Non-pigmented ciliary epithelial cell (primary cell): ENCODE measurements around the gene NPRL2.

ENCODE experiments used
- DNase-seq: peaks from one replicate; pipeline ENCODE4 v3.0.0-alpha.2; 2010; ENCODE audit warnings: low read depth

Gene NPRL2

GRCh38 chr3:50373146-50374051, 22.8 kb upstream of the NPRL2 start:
- DNase-seq, result no peak

DNA sequence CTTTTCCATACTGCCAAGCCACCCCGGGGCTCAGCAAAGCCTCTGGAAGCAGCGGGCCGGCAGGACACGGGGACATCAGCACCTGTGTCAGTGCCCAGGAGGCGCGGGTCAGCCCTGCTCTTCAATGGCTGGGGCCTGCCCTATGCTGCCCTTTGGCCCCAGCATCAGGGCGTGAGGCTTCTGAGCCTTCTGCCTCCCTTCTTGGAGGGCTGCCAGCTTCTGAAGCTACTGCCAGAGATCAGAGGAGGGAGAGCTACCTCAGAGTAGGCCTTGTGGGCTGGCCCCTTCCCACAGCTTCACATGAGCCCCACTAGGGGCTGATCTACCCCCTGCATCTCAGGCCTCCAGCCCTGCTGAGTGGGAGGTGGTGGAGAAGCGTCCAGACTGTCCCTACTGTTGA, 21.8 kb upstream of the NPRL2 start:
- no peak for DNase-seq

- DNase-seq, result no peak
Observed at GRCh38 chr3:50371133-50371685, 20.6 kb upstream of the NPRL2 start.

DNA sequence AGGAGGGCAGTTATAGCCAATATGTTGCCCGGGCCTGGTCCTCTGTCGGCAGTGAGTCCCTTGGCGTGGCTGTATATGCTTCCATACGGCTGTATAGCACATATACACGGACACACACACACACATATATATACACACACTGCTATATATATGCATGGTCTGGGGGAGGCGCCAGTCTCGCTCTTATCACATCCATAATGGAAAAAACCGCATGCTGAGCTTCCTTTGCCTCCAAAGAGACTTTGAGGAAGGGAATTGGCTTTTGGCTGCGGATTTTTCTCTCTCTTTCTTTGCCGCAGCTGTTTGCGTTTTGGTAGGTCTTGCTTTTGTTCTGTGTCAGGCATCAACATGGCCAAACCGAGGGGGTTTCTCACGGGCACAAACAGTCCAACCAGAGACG, 20.0 kb upstream of the NPRL2 start:
- DNase-seq, result no peak

- no peak for DNase-seq
Observed at GRCh38 chr3:50369012-50369670, 18.6 kb upstream of the NPRL2 start.

DNA sequence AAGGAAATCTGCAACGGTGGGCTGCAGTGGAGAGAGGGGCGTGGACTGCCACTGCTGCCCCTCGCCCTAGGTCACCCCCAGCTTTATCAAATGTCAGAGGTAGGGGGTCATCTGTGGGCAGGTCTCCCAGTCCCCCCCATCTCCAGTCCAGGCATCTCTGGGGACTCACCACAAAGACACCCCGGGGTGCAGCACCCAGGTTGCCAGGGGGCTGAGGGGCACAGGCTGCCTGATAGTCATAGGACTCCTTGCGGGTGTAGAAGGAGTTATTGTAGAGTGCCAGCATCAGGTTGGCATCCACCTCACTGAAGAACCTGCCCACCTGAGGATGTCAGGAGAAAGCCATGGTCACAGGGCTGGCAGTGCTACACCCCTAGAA, 15.3 kb upstream of the NPRL2 start:
- DNase-seq, result no peak

DNA sequence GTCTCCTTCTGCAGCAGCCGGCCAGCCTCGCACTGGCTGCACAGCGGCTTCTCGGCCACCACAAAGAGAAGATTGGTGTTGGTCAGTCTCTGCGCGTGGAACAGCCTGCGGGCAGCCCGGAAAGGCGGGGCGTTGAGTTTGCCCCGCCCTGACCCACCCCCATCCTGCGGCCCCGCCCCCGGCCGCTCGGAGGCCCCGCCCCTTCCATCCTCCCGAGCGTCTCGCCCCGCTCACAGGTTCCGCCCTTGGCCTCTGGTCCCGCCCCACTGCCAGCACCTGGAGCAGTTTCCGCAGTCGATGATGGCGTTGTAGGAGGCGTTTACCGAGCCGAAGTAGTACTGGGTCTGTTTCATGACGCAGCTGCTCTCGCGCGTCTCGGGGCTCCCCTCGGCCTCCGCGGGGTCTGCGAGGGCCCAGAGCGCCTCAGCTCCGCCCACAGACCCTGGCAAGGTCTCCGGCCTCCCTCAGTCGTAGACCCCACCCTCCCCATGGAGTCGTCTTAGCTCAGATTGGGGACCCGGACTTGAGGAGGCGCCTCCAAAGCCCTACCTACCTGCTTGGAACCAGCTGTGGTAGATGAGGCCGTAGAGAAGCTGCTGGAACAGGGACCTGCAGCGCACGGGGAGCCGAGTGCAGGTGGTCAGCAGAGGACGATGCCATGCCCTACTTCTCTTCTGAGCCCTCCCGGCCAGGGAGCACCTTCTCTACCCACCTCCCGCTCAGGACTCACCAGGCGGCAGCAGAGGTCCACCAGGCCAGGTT, 14.7 kb upstream of the NPRL2 start:
- no peak for DNase-seq

- no peak for DNase-seq
Observed at GRCh38 chr3:50364573-50365079, 14.1 kb upstream of the NPRL2 start.

DNA sequence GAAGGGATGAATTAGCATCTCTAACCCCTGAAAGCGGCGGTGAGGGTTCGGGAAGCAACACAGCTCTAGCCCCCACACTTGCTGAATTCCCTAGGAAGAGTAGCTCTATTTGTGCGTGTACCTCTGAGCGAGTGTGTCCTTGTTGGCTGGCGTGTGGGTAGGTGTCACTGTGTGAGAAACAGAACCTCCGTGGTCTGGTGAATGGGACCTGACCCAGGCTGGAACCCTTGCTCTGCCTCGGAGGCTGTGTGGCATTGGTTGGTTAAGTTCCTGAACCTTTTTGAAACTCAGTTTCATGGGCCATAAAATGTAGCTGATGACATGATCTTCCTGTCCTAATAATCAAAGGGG, 9.2 kb upstream of the NPRL2 start:
- DNase-seq, result no peak

GRCh38 chr3:50358911-50359759, 8.6 kb upstream of the NPRL2 start, which contains the start of gene TMEM115:
TMEM115 (minus strand) TSS chr3:50359521; CDS start chr3:50359063, 458 bp downstream.
- peak; percentile 97 for DNase-seq

GRCh38 chr3:50358355-50358910, 7.9 kb upstream of the NPRL2 start:
- no peak for DNase-seq

- DNase-seq, result no peak
Observed at GRCh38 chr3:50357481-50357880, 6.9 kb upstream of the NPRL2 start.

- DNase-seq, result no peak
Observed at GRCh38 chr3:50356553-50356952, 6.0 kb upstream of the NPRL2 start.

DNA sequence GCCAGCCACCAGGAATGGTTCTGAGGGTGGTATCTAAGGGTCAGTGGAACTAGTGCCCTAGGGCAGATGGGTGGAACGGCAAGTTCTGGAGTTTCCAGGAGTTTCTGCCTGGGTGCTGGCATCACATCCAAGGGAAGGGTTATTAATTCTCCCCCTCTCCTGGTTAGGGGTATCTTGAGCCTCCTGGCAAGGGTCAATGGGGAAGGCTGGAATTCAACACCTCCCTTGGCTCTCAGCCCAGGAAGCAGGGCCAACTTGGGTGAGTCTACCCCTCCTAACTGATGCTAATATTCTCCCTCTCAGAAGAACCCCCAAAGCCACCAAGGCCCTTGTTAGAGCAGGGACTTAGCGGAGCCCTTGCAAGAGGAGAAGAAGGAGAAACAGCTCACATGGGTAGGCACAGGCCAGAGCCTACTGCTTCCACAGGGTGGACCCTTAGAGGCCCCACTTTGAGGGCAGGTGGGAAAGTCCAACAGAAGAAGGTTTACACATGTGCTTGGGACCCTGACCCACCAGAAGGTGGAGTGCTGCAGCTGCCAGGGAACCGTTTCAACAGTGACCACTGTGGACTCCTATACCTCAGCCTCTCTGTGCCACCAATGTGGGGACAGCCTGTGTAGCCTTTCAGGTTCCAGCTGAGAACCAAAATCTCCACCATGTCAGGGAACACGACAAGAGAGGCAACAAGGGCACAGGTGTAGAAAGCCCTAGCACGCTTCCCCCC, 5.4 kb upstream of the NPRL2 start:
- DNase-seq, result no peak

- DNase-seq, result no peak
Observed at GRCh38 chr3:50354850-50355249, 4.3 kb upstream of the NPRL2 start.

- DNase-seq, result no peak
Observed at GRCh38 chr3:50354186-50354764, 3.7 kb upstream of the NPRL2 start.

GRCh38 chr3:50353245-50354004, 2.9 kb upstream of the NPRL2 start:
- no peak for DNase-seq

DNA sequence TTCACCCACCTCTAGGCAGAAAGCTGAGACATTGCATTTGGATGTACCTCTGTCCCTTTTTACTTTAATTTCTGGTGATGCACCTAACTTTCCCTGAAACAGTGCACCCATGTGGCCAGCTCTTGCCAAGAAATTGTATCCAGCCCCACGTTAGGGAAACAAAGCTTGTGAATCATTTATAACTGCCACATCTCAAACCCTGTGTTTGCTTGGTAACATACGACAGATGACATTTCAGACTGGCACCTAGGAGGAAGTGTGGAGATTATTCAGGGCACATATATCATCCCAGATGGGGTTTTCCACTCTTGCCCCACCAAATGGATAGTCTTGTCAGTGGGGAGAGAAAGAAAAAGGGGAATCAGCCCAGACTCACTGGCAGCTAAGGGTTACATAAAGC, 2.2 kb upstream of the NPRL2 start:
- DNase-seq, result no peak

DNA sequence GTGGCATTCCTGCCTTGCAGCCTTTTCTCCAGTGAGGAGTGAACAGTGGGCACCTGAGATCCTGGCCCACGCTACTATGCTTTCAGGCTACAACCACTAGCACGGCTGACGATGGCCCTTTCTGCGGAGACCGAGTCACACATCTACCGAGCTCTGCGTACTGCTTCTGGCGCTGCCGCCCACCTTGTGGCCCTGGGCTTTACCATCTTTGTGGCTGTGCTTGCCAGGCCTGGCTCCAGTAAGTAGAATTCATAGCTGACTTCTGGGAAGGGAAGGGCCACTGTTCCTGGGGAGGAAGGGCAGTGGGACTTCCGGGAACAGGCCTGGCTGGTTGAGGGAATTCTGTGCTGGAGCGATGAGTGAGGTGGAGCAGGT, 735 bp upstream of the NPRL2 start:
- DNase-seq, result no peak
